AG09309 (cell line): ENCODE results near the gene FAM209B.

Experiments
- DNase-seq: peaks from one replicate; pipeline ENCODE4 v3.0.0-alpha.2; 2010; ENCODE audit warnings: low read depth
- H3K4me3 ChIP-seq: 2 replicates; pipeline ENCODE4 v1.5.1; 2011; ENCODE audit warnings: mild to moderate bottlenecking, low read depth, low read length, moderate library complexity; ENCODE audit not compliant: control insufficient read depth
- TF ChIP-seq, protein P1 (sequence below): IDR thresholded peaks from 2 replicates; pipeline ENCODE4 v1.5.1; 2011; ENCODE audit warnings: mild to moderate bottlenecking, low read depth, low read length, inconsistent platforms; ENCODE audit not compliant: insufficient read depth, control insufficient read depth; ENCODE audit errors: missing control alignments

FAM209B gene

GRCh38 chr20:56537997-56538396, 5.0 kb downstream of the FAM209B start:
- no peak for DNase-seq
- TF ChIP-seq, protein P1, sequence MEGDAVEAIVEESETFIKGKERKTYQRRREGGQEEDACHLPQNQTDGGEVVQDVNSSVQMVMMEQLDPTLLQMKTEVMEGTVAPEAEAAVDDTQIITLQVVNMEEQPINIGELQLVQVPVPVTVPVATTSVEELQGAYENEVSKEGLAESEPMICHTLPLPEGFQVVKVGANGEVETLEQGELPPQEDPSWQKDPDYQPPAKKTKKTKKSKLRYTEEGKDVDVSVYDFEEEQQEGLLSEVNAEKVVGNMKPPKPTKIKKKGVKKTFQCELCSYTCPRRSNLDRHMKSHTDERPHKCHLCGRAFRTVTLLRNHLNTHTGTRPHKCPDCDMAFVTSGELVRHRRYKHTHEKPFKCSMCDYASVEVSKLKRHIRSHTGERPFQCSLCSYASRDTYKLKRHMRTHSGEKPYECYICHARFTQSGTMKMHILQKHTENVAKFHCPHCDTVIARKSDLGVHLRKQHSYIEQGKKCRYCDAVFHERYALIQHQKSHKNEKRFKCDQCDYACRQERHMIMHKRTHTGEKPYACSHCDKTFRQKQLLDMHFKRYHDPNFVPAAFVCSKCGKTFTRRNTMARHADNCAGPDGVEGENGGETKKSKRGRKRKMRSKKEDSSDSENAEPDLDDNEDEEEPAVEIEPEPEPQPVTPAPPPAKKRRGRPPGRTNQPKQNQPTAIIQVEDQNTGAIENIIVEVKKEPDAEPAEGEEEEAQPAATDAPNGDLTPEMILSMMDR = no peak
- no peak overlapping the region for H3K4me3 ChIP-seq

GRCh38 chr20:56540415-56540814, 7.4 kb downstream of the FAM209B start:
- DNase-seq = no peak
- TF ChIP-seq, protein P1 = no peak
- H3K4me3 ChIP-seq = no peak overlapping the region

- no peak for DNase-seq
- no peak overlapping the region for H3K4me3 ChIP-seq
- TF ChIP-seq, protein P1 = no peak
These were observed 9.5 kb downstream of the FAM209B start for GRCh38 chr20:56542489-56543030.

DNA sequence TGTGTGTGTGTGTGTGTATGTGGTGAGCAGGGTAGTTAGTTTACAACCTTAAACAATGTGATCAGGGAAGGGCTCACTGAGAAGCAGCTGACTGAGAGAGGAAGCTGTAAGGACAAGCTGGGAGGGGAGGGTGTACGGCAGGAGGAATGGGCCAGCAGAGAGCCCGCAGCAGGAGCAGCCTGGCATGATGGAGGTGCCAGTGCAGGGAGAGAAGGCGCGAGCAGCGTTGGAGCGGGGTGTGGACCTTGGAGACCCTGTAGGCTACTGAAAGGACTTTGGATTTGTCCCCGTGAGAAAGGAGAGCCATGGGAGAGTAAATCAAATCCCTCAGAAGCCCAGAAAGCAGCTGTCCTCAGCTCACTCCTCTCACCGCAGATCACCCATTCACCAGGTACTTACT, 18.5 kb downstream of the FAM209B start:
- DNase-seq = no peak

GRCh38 chr20:56552911-56553629, 20.0 kb downstream of the FAM209B start:
- H3K4me3 ChIP-seq = no peak overlapping the region
- TF ChIP-seq, protein P1 = no peak
- no peak for DNase-seq

More for the DNA sequence above, 18.5 kb downstream of the FAM209B start:
- H3K4me3 ChIP-seq = no peak overlapping the region
- TF ChIP-seq, protein P1 = no peak

DNA sequence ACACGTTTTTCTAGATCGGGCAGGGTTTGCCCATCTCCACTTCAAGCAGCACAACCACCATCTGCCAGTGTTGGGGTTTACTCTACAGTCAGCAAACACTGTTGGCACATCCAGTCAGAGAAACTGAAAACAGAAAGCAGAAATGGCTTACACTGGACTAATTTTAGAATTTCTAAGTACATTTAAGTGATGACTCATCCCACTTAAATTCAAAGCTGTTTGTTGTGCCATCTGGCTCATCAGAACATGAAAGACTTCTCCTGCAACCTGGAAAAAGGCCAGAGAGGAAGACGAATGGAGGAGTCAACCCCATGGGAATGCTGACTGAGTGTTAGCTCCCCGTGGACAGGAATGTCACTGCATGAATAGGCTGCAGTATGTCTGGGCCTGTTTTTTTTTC, 21.8 kb downstream of the FAM209B start:
- no peak overlapping the region for H3K4me3 ChIP-seq
- TF ChIP-seq, protein P1 = peak; percentile 12
- peak; percentile 95 for DNase-seq
